Suprapubic skin (tissue), 3 donors: Measurements from ENCODE around the gene TSKU.

Source experiments
- POLR2A ChIP-seq, 2 donors: fragments of 450-650 bp; IDR thresholded peaks; one replicate each; pipeline ENCODE4 v1.6.1; 2017; ENCODE audit warnings: antibody characterized with exemption in 2 of 2, mild to moderate bottlenecking in 2 of 2, moderate library complexity in 2 of 2
- TF ChIP-seq, protein P1 (sequence below), 2 donors: fragments of 200-600 bp in 1 of 2; fragments of 450-650 bp in 1 of 2; sonication (generic) in 1 of 2; IDR thresholded peaks; one replicate each; pipeline ENCODE4 v1.5.1; 2016 to 2019; ENCODE audit warnings: antibody characterized with exemption in 2 of 2, mild to moderate bottlenecking in 1 of 2, moderate library complexity in 1 of 2

DNA sequence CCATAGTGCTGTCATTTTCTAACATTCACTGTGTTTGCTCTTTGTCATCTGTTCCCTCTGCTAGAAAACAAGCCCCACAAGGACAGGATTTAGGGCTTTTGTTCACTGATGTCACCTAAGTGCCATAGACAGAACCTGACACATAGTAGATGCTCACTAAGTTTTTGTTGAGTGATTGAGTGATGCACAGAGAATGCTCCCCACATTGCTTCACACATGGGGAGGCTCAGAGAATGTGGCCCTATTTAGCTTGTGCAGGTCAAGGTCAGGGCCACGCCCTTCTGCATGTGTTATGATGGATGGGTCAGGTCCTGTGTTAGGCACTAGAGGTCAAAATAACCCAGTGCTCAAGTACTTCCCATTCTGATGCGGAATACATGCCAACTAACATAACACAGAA is 33.1 kb upstream of the TSKU start:
- TF ChIP-seq POLR2A (IDR thresholded peaks at IDR 0.05) = no peak
- TF ChIP-seq, protein P1, sequence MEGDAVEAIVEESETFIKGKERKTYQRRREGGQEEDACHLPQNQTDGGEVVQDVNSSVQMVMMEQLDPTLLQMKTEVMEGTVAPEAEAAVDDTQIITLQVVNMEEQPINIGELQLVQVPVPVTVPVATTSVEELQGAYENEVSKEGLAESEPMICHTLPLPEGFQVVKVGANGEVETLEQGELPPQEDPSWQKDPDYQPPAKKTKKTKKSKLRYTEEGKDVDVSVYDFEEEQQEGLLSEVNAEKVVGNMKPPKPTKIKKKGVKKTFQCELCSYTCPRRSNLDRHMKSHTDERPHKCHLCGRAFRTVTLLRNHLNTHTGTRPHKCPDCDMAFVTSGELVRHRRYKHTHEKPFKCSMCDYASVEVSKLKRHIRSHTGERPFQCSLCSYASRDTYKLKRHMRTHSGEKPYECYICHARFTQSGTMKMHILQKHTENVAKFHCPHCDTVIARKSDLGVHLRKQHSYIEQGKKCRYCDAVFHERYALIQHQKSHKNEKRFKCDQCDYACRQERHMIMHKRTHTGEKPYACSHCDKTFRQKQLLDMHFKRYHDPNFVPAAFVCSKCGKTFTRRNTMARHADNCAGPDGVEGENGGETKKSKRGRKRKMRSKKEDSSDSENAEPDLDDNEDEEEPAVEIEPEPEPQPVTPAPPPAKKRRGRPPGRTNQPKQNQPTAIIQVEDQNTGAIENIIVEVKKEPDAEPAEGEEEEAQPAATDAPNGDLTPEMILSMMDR (IDR thresholded peaks at IDR 0.05) = no peak
